ENCODE measurements around the gene ZFHX2.

DNA sequence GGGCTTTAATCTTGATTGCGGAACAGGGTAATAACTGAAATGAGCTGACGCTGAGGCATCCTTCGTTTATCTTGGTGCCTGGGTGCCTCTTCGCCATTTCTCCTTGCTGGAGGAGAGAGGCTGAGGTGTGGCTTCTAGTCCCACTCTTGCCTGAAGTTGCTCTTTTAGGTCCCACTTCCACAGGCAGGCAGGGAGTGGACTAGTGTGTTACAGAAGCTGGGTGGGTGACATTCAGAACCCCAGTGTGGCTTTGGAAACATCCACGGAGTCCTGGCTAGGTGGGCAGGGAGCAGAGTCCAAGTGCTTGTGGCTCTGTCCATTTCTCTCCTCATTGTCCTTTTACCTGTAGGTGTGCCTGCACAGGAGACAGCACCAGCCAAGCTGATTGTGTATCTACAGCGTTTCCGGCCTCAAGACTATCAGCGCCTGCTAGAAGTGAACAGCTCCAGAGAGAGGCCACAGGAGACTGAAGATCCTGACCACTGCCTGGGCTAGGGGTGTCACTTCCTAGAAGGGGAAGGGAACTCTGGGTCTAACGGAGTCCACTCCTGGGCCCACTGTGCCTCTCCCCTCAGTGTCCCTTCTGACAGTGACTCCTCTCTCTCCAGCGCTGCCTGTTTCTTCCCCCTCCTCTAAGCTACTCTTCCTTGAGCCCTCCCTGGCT is 6.9 kb upstream of the ZFHX2 start:
- TF ChIP-seq CTCF (IDR thresholded peaks at IDR 0.05) (no peak), POLR2A (IDR thresholded peaks at IDR 0.05) (no peak)

Measured in vagina (tissue), 2 donors.